ENCODE measurements around the gene SLC38A3. TPM values are rescaled to one million over a fixed set of nuclear protein-coding genes. Genes with fewer than 3 reads are reported as not detected.

The SLC38A3 gene
- total and polyA plus RNA-seq, 2 donors (not counting 3 experiments of a cell fraction or from before 2014, with no cell fraction given) = 0.60 to 1.1 TPM

DNA sequence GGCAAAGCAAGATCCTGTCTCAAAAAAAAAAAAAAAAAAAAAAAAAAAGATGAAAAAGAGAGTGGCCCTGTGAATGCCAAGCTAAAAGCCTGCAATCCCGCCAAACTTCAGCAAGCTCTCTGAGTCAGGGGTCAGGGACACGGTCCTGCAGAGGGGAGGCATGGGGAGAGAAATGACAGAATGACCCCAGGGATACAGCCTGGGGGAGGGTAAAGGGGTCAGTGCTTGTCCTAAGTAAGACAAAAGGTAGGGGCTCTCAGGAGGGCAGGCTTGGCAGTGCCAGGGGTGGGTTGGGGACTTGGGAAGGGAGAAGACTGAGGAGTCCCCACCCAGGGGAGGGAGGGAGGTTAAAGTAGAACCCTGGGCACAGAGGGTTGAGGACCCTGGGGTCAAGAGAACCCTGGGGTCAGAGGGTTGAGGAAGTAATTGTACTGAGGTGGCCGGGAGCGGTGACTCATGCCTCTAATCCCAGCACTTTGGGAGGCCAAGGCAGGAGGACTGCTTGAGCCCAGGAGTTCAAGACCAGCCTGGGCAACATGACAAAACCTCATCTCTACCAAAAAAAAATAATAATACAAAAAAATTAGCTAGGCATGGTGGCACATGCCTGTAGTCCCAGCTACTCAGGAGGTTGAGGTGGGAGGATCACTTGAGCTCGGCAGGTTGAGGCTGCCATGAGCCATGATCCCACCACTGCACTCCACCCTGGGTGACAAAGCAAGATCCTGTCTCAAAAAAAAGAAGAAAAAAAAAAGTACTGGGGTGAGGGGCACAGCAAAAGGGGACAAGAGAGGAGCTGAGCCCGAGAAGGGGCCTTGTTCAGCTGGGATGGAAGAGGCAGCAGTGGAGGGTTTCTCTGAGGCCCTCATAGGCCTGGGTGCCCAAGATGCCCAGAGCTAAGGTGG is 58.7 kb downstream of the SLC38A3 start:
- no peak overlapping the region for H3K4me2 ChIP-seq (ENCODE audit: insufficient read depth, low read length)
- peaks cover 0 to 5% of the 10 kb centered on the region in 2 experiments for H3K36me3 ChIP-seq (ENCODE audit: control insufficient read depth in 2 of 2, extremely low read depth in 1 of 2, insufficient read depth in 2 of 2, low read length in 2 of 2)
- no peak overlapping the region for H3K27ac ChIP-seq (ENCODE audit: insufficient read depth, low read depth, low read length)
- H3K9ac ChIP-seq (replicated peaks; ENCODE audit: extremely low read depth, insufficient read depth, low read length) = no peak overlapping the region
- CTCF ChIA-PET = interaction anchor here (0.6 to 2.3 kb wide), 9 partner anchors 13 to 82 kb away, joined by 3 to 16 read pairs (median 4); no protein-coding TSS in a partner anchor
- no peaks in the 10 kb centered on the region for H3K9me1 ChIP-seq (replicated peaks; ENCODE audit: control insufficient read depth, extremely low read depth, insufficient read depth, low read length)
- no peak overlapping the region for H3K4me3 ChIP-seq (replicated peaks in 1 of 3; ENCODE audit: insufficient read depth in 1 of 3, low read depth in 1 of 3, low read length in 3 of 3)
- DNase-seq (ENCODE audit: low read depth, low spot score) (no peak), FAIRE-seq (no peak)
- TF ChIP-seq FOS (IDR thresholded peaks at IDR 0.05; ENCODE audit: borderline replicate concordance, insufficient read depth, low read length) (no peak), POLR2AphosphoS5 (IDR thresholded peaks at IDR 0.05; ENCODE audit: insufficient read depth, low read depth, low read length) (no peak), JUN (IDR thresholded peaks at IDR 0.05; ENCODE audit: borderline replicate concordance, insufficient read depth, insufficient read length, low read depth) (no peak), MYC (IDR thresholded peaks at IDR 0.05; ENCODE audit: low read depth, low read length) (no peak), GATA2 (IDR thresholded peaks at IDR 0.05; ENCODE audit: insufficient read depth, insufficient read length, low read depth, low read length) (no peak), CTCF (IDR thresholded peaks at IDR 0.05; ENCODE audit: extremely low read depth in 1 of 2, insufficient read depth in 1 of 2, low read depth in 1 of 2, low read length in 2 of 2) (no peak), POLR2A (IDR thresholded peaks at IDR 0.05; ENCODE audit: low read depth, low read length) (no peak), EZH2 (IDR thresholded peaks at IDR 0.05; ENCODE audit: borderline replicate concordance, low read depth, low read length, severe bottlenecking) (no peak)
- TF ChIP-seq, protein P1, sequence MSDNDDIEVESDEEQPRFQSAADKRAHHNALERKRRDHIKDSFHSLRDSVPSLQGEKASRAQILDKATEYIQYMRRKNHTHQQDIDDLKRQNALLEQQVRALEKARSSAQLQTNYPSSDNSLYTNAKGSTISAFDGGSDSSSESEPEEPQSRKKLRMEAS (IDR thresholded peaks at IDR 0.05; ENCODE audit: insufficient read depth, insufficient read length) = no peak
- intact Hi-C loops (cut with micrococcal nuclease) = loop anchor here (10.0 kb wide), 1 partner anchor 139 kb away; no protein-coding TSS in a partner anchor
- POLR2A ChIA-PET = interaction anchor here (0.6 to 2.4 kb wide), 5 partner anchors 28 to 72 kb away, joined by 3 to 16 read pairs (median 7); partner anchors contain the start of genes GNAI2 and SLC38A3
- no peaks in the 10 kb centered on the region for H4K20me1 ChIP-seq (replicated peaks; ENCODE audit: control insufficient read depth, extremely low read depth, insufficient read depth, low read length)
- peaks cover 15% of the 10 kb centered on the region for H3K4me1 ChIP-seq (ENCODE audit: control insufficient read depth, extremely low read depth, insufficient read depth, low read length)
- no peak overlapping the region for H2AFZ ChIP-seq (ENCODE audit: low read depth, low read length)
- peaks cover 3 to 6% of the 10 kb centered on the region in 2 experiments for H3K27me3 ChIP-seq (ENCODE audit: control insufficient read depth in 2 of 2, insufficient read depth in 2 of 2, low read length in 2 of 2)
- H3K79me2 ChIP-seq (ENCODE audit: control insufficient read depth, insufficient read depth, low read length) = no peaks in the 10 kb centered on the region
- BruUV-seq (replicated peaks) = no TSS peak
- dilution Hi-C loops (cut with MboI; ENCODE audit: extremely low pct_ligation_motif_present, low sequenced_read_pairs) = no loop called here
- H3K9me3 ChIP-seq (replicated peaks; ENCODE audit: control insufficient read depth, insufficient read depth, low read length) = no peaks in the 10 kb centered on the region
